Right forelimb (tissue), 1 donor: ENCODE measurements around the gene PANK1.

Experiments used
- DNase-seq: peaks from one replicate; pipeline ENCODE4 v3.0.0-alpha.2; 2018

Gene PANK1

GRCh38 chr10:89615824-89616223 lies 29.2 kb downstream of the PANK1 start:
- DNase-seq = no peak

- no peak for DNase-seq
Observed at GRCh38 chr10:89615112-89615511, 29.9 kb downstream of the PANK1 start.

- no peak for DNase-seq
Observed at GRCh38 chr10:89613582-89613981, 31.5 kb downstream of the PANK1 start.

DNA sequence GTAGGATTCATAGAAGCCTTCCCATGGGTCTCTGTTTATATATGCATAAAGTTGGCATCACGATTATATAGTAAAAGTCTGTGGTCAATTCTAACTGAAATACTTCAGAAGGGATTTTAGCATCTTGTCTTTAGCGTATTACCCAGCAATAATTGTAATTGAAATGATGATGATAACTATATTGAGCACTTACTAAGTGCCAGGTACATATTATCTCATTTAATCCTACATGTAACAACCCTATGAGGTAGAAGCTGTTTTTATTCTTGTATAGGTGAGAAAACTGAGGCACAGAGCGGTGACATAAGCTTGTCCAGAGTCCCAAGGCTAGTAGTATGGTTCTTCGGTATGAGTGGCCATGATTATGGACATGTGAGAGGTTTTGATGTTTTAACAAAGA lies 33.8 kb downstream of the PANK1 start:
- no peak for DNase-seq

DNA sequence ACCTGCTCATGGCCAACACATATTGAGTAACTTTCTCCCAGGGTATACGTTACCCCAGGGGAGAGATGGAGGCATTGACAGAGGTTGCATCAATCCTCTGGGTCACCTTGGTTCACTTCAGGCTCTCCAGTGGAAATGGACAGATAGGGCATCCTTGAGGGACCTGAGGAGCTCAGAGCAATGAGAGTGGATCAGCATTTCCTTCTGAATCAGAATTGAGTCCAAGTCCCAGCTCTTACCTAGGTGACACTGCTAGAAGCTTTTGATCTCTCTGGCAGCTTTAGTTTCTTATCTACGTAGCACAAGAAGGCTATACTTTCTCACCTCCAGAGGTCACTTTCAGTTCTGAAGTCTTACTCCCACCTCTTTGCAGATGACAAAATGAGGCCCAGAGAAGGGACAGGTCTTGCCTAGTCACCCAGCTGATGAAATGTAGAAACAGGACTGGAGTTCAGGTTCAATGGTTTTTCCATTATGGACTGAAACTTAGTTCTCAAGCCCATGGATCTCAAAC lies 35.2 kb downstream of the PANK1 start:
- no peak for DNase-seq

DNA sequence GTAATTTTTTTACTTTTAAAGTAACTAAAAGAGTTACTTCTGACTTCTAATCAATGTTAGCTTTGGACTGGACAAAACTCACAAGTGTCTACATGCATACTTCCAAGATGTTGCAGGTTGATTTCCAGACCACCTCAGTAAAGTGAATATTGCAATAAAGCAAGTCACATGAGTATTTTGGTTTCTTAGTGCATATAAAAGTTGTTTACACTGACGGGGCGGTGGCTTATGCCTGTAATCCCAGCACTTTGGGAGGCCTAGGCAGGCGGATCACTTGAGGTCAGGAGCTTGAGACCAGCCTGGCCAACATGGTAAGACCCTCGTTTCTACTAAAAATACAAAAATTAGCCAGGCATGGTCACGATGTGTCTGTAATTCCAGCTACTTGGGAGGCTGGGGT lies 40.8 kb downstream of the PANK1 start:
- no peak for DNase-seq

- DNase-seq = no peak
Observed at GRCh38 chr10:89602919-89603318, 42.1 kb downstream of the PANK1 start.

- no peak for DNase-seq
Observed at GRCh38 chr10:89601728-89602361, 43.2 kb downstream of the PANK1 start.

DNA sequence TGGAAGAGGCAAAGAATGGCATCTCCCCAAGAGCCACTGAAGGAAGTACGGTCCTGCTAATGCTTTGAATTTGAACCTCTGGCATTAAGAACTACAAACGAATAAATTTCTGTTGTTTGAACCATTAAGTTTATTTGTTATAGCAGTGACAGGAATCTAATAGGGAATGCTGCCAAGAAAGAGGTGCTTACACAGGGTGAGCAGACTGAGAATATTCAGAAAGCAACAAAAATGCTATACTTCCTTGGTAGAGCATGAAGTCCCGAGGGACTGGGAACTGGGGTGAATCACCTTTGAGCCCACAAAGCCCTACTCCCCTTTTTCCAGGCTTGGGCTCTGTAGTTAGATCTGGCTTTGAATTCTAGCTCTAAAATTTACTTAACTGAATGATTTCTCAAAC lies 45.0 kb downstream of the PANK1 start:
- DNase-seq = no peak

DNA sequence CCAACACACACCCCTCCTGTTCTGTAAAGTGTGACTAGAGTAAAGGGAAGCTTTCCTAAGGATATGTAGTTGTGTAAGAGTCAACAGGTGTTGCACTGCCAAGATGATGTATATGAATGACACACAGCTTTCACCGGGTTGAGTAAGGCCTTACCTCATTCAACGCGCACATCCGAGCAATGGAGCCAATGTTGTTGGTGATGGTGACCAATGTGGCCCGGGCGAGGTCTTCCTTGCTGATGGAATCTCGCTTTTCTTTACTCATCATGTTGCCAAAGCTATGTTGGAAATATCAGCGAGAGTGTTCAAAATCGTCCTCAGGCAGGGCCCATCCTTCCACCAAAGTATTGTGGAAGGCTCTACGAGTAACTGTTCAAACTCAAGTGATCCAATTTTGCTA lies 52.0 kb downstream of the PANK1 start:
- DNase-seq = no peak

- DNase-seq = no peak
Observed at GRCh38 chr10:89592539-89592938, 52.5 kb downstream of the PANK1 start.

DNA sequence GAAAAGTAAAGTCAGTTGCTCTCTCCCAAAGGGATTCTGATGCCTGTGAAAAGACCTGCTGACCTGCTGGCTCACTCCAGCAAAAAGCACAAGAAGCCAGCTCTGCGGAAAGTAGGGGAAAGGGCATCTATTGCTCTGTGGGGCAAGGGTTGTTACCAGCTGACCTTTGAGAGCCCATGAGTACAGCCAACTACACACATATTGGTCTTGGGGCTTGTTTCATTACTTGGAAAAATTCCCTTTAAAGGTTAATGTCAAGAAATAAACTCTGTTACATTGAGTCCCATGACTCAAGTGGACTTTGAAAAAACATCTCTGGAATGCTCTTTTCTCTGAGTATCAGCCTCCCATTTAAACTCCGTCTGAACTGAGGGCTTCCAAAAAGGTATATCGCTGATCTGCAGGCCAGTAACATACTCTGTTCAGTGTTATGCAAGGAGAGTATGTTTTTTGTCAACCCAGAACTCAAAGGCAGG lies 53.2 kb downstream of the PANK1 start:
- DNase-seq = no peak

DNA sequence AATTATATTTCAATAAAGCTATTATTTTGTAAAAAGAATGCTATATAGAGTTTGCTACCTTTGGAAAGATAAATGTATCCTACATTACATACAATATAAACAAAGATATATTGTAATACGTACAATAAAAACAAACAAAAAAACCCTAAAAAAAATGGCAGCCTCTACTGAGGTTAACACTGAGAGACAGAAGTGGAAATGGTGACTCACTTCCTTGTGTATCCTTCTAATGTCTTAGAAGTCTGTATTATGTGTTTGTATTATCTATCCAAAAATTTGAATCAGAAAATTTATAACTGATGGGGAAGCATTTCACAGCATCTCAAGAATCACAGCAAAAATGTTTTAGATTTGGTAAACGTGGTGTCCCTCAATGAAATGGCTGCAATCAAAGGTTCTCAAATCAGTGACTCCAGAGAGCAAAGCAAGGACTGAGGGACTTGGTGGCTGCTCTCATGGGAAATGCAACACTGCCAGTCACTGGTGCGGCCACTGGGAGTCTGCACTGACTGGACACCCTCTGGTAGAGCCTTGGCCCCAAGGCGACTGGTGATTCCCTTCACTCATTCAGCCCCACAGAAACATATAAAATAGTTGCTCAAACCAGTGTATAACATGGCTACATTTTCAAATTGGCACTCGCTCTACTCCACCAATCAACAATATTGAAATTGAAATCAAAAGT lies 53.8 kb downstream of the PANK1 start:
- DNase-seq = no peak

GRCh38 chr10:89590326-89590725 lies 54.7 kb downstream of the PANK1 start:
- DNase-seq = no peak

- no peak for DNase-seq
Observed at GRCh38 chr10:89589101-89589720, 55.8 kb downstream of the PANK1 start.

- no peak for DNase-seq
Observed at GRCh38 chr10:89588671-89589070, 56.4 kb downstream of the PANK1 start.

GRCh38 chr10:89582022-89582421 lies 63.0 kb downstream of the PANK1 start:
- no peak for DNase-seq

- no peak for DNase-seq
Observed at GRCh38 chr10:89580243-89580642, 64.8 kb downstream of the PANK1 start.

DNA sequence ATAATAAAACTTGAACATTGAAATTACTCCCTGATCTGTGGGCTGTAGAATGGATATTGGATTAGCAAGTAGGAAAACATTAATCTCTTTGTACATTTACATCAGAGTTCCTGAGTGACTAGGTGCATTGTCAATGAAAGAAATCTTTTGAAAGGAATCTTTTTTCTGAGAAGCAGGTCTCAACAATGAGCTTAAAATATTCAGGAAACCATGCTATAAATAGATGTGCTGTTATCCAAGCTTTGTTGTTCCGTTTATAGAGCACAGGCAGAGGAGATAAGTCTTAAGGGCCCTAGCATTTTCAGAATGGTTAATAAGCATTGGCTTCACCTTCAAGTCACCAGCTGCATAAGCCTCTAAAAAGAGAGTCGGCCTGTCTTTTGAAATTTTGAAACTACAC lies 68.3 kb downstream of the PANK1 start:
- no peak for DNase-seq

DNA sequence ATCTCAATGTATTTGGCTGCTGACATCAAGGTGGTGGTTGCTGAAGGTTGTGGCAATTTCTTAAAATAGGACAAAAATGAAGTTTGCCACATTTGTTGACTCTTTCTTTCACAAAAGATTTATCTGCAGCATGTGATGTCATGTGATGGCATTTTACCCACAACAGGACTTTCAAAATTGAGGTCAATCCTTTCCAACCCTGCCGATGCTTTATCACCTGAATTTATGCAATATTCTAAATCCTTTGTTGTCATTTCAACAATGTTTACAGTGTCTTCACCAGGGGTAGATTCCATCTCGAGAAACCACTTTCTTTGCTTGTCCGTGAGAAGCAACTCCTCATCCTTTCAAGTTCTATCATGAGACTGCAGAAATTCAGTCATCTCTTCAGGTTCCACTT lies 69.0 kb downstream of the PANK1 start:
- DNase-seq = no peak

- no peak for DNase-seq
Observed at GRCh38 chr10:89575031-89575430, 70.0 kb downstream of the PANK1 start.

DNA sequence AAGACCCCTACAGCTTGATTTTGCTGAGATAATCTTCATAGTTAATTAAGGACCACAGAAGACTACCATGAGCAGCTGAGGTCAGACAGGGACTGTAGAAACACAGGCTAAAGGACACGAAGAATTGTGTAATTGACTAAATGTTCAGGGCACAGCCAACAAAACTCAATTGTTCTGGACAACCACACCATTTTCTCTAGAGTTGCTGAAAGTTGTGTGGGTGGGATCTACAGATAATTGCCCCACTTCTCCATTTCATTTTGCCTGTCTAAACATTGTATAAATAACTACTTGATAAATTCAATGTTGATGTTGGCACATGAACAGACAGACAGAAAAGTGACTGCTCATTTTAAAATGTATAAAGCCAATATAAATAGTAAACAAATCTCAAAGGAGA lies 70.7 kb downstream of the PANK1 start:
- DNase-seq = no peak

GRCh38 chr10:89567576-89568245 lies 77.3 kb downstream of the PANK1 start:
- no peak for DNase-seq

GRCh38 chr10:89566992-89567391 lies 78.0 kb downstream of the PANK1 start:
- DNase-seq = no peak
